LoVo (cell line): ENCODE results near the gene NEGR1.
"Not testable (repeated sequence)": the region's sequence is repeated elsewhere in the genome, so short reads cannot be mapped to it uniquely, and the experiment has no call there.

Source experiments
- DNase-seq: peaks from one replicate; pipeline ENCODE4 v3.0.0-alpha.2; 2016; ENCODE audit warnings: low spot score

The NEGR1 gene

GRCh38 chr1:72282271-72283021, at the start of gene NEGR1:
NEGR1 (minus strand) TSS chr1:72282539.
- DNase-seq: peak; percentile 52

- DNase-seq: no peak
These were observed 44.2 kb upstream of the NEGR1 start for GRCh38 chr1:72326494-72326893.

- no peak for DNase-seq
These were observed 42.1 kb upstream of the NEGR1 start for GRCh38 chr1:72324451-72324850.

GRCh38 chr1:72322910-72323309, 40.6 kb upstream of the NEGR1 start:
- DNase-seq: no peak

GRCh38 chr1:72296501-72296900, 14.2 kb upstream of the NEGR1 start:
- no peak for DNase-seq

GRCh38 chr1:72288886-72289285, 6.5 kb upstream of the NEGR1 start:
- no peak for DNase-seq

GRCh38 chr1:72286401-72286800, 4.1 kb upstream of the NEGR1 start:
- no peak for DNase-seq

- DNase-seq: no peak
These were observed 2.7 kb upstream of the NEGR1 start for GRCh38 chr1:72285074-72285425.

- peak; percentile 31 for DNase-seq
These were observed 2.2 kb upstream of the NEGR1 start for GRCh38 chr1:72284348-72285073.

GRCh38 chr1:72284084-72284347, 1.7 kb upstream of the NEGR1 start:
- no peak for DNase-seq

GRCh38 chr1:72283307-72284083, 1.2 kb upstream of the NEGR1 start:
- no peak for DNase-seq

- DNase-seq: no peak
These were observed 625 bp upstream of the NEGR1 start for GRCh38 chr1:72283022-72283306.

GRCh38 chr1:72281637-72282270, 585 bp downstream of the NEGR1 start:
- no peak for DNase-seq

- no peak for DNase-seq
These were observed 1.2 kb downstream of the NEGR1 start for GRCh38 chr1:72281144-72281543.

GRCh38 chr1:72280711-72281110, 1.6 kb downstream of the NEGR1 start:
- DNase-seq: no peak

GRCh38 chr1:72280131-72280530, 2.2 kb downstream of the NEGR1 start:
- no peak for DNase-seq

GRCh38 chr1:72278461-72278860, 3.9 kb downstream of the NEGR1 start:
- no peak for DNase-seq

- no peak for DNase-seq
These were observed 10.7 kb downstream of the NEGR1 start for GRCh38 chr1:72271555-72272085.

GRCh38 chr1:72262735-72263134, 19.6 kb downstream of the NEGR1 start:
- no peak for DNase-seq

GRCh38 chr1:72253132-72253531, 29.2 kb downstream of the NEGR1 start:
- no peak for DNase-seq

GRCh38 chr1:72241397-72241796, 40.9 kb downstream of the NEGR1 start:
- DNase-seq: no peak

- not testable (repeated sequence) for DNase-seq
These were observed 46.4 kb downstream of the NEGR1 start for GRCh38 chr1:72235931-72236330.

GRCh38 chr1:72235062-72235461, 47.3 kb downstream of the NEGR1 start:
- DNase-seq: no peak
